GM21515 (cell line): Measurements from ENCODE around the gene TSSC4.

ENCODE experiments used
- ATAC-seq: cut with Tn5 transposase; IDR thresholded peaks from one replicate; pipeline ENCODE4 v1.9.1; 2021; ENCODE audit not compliant: unreplicated experiment

Gene TSSC4

GRCh38 chr11:2368851-2369180 is 31.7 kb upstream of the TSSC4 start:
- no peak for ATAC-seq

GRCh38 chr11:2369320-2369719 is 31.2 kb upstream of the TSSC4 start:
- ATAC-seq = no peak

- no peak for ATAC-seq
These were observed 30.7 kb upstream of the TSSC4 start for GRCh38 chr11:2369896-2370295.

GRCh38 chr11:2374456-2375201 is 25.9 kb upstream of the TSSC4 start:
- ATAC-seq = no peak

- no peak for ATAC-seq
These were observed 25.2 kb upstream of the TSSC4 start for GRCh38 chr11:2375341-2375853.

- no peak for ATAC-seq
These were observed 24.5 kb upstream of the TSSC4 start for GRCh38 chr11:2375964-2376551.

- peak; percentile 41 for ATAC-seq
These were observed 23.6 kb upstream of the TSSC4 start, which contains the start of gene CD81 for GRCh38 chr11:2376751-2377451. Gene CD81 (plus strand): TSS chr11:2377310. CDS start chr11:2377550, 240 bp downstream.

GRCh38 chr11:2377511-2378443 is 22.8 kb upstream of the TSSC4 start:
- ATAC-seq = peak; percentile 13

- ATAC-seq = no peak
These were observed 21.9 kb upstream of the TSSC4 start for GRCh38 chr11:2378527-2379210.

- no peak for ATAC-seq
These were observed 20.9 kb upstream of the TSSC4 start for GRCh38 chr11:2379466-2380174.

- no peak for ATAC-seq
These were observed 20.2 kb upstream of the TSSC4 start for GRCh38 chr11:2380396-2380795.

- ATAC-seq = no peak
These were observed 19.7 kb upstream of the TSSC4 start for GRCh38 chr11:2380807-2381350.

- ATAC-seq = no peak
These were observed 18.9 kb upstream of the TSSC4 start for GRCh38 chr11:2381494-2382128.

GRCh38 chr11:2382129-2382517 is 18.4 kb upstream of the TSSC4 start:
- ATAC-seq = no peak

GRCh38 chr11:2382936-2383851 is 17.4 kb upstream of the TSSC4 start:
- no peak for ATAC-seq

- no peak for ATAC-seq
These were observed 16.4 kb upstream of the TSSC4 start for GRCh38 chr11:2383852-2384804.
